ENCODE measurements around the gene FURIN. TPM values are rescaled to one million over a fixed set of nuclear protein-coding genes. Genes with fewer than 3 reads are reported as not detected.
A peak's percentile ranks its signal among the peaks of the same experiment; 100 is the strongest.
"Not testable (repeated sequence)": the region's sequence is repeated elsewhere in the genome, so short reads cannot be mapped to it uniquely, and the experiment has no call there.

FURIN gene
- total RNA-seq: 100 to 1,000 TPM; 576 to 590 TPM

GRCh38 chr15:90868261-90868689, at the start of gene FURIN:
Gene FURIN, plus strand, starts transcription at chr15:90868588. Its CDS starts 7,153 bp downstream, at chr15:90875741.
- H3K36me3 Mint-ChIP-seq: peaks cover 34% of the 10 kb centered on the region
- peak within 1 kb of the TSS; percentile 91 for H3K4me3 Mint-ChIP-seq
- H3K4me1 Mint-ChIP-seq (ENCODE audit: low read depth): peaks cover 56% of the 10 kb centered on the region

GRCh38 chr15:90819390-90819789, 49.0 kb upstream of the FURIN start:
- intact Hi-C loops (cut with micrococcal nuclease): loop anchor here (5.0 kb wide), 1 partner anchor 113 kb away; the partner anchor contains the start of gene HDDC3
- Mint-ChIP-seq H3K4me3 (no peak overlapping the region), H3K27me3 (no peaks in the 10 kb centered on the region), H3K9me3 (no peaks in the 10 kb centered on the region), H3K4me1 (ENCODE audit: low read depth) (peaks cover 42% of the 10 kb centered on the region), H3K36me3 (peaks cover 14% of the 10 kb centered on the region), H3K27ac (peak overlapping the region; percentile 65)
- no peak for DNase-seq
- POLR2A ChIA-PET: no interaction called here
- CTCF ChIA-PET: no interaction called here

More at GRCh38 chr15:90868261-90868689, at the start of gene FURIN:
- CTCF ChIA-PET: interaction anchor here (0.5 to 1.5 kb wide), 5 partner anchors 18 to 182 kb away, joined by 3 to 6 read pairs (median 3); partner anchors contain the start of gene BLM
- Mint-ChIP-seq H3K9me3 (no peaks in the 10 kb centered on the region), H3K27me3 (no peaks in the 10 kb centered on the region), H3K27ac (peak within 1 kb of the TSS; percentile 97)
- POLR2A ChIA-PET: interaction anchor here (1.1 to 1.8 kb wide), 4 partner anchors 10 to 38 kb away, joined by 4 to 9 read pairs (median 6); no protein-coding TSS in a partner anchor
- intact Hi-C loops (cut with micrococcal nuclease): loop anchor here (2.0 kb wide), 1 partner anchor 15 kb away; no protein-coding TSS in a partner anchor
- peak; percentile 56 for DNase-seq

GRCh38 chr15:90819850-90820249, 48.5 kb upstream of the FURIN start:
- Mint-ChIP-seq H3K4me1 (ENCODE audit: low read depth) (peaks cover 38% of the 10 kb centered on the region), H3K27ac (peak overlapping the region; percentile 65), H3K9me3 (no peaks in the 10 kb centered on the region), H3K4me3 (no peak overlapping the region), H3K36me3 (peaks cover 10% of the 10 kb centered on the region), H3K27me3 (no peaks in the 10 kb centered on the region)
- intact Hi-C loops (cut with micrococcal nuclease): loop anchor here (5.0 kb wide), 1 partner anchor 112 kb away; the partner anchor contains the start of gene HDDC3
- no peak for DNase-seq
- ChIA-PET POLR2A (no interaction called here), CTCF (no interaction called here)

GRCh38 chr15:90820481-90820880, 47.9 kb upstream of the FURIN start:
- ChIA-PET POLR2A (no interaction called here), CTCF (no interaction called here)
- peaks cover 31% of the 10 kb centered on the region for H3K4me1 Mint-ChIP-seq (ENCODE audit: low read depth)
- no peak for DNase-seq
- intact Hi-C loops (cut with micrococcal nuclease): no loop called here
- no peak overlapping the region for H3K4me3 Mint-ChIP-seq
- H3K27ac Mint-ChIP-seq: no peak overlapping the region
- H3K9me3 Mint-ChIP-seq: no peaks in the 10 kb centered on the region
- no peaks in the 10 kb centered on the region for H3K27me3 Mint-ChIP-seq
- H3K36me3 Mint-ChIP-seq: peaks cover 4% of the 10 kb centered on the region

- Mint-ChIP-seq H3K27ac (no peak overlapping the region), H3K4me1 (ENCODE audit: low read depth) (peaks cover 20% of the 10 kb centered on the region), H3K9me3 (no peaks in the 10 kb centered on the region)
Measured at GRCh38 chr15:90822204-90822955, 46.0 kb upstream of the FURIN start.

GRCh38 chr15:90823455-90823974, 44.9 kb upstream of the FURIN start:
- Mint-ChIP-seq H3K27me3 (no peaks in the 10 kb centered on the region), H3K36me3 (peaks cover 12% of the 10 kb centered on the region), H3K4me3 (no peak overlapping the region), H3K9me3 (no peaks in the 10 kb centered on the region), H3K4me1 (ENCODE audit: low read depth) (peaks cover 12% of the 10 kb centered on the region), H3K27ac (no peak overlapping the region)
- DNase-seq: peak; percentile 8
- ChIA-PET POLR2A (no interaction called here), CTCF (interaction anchor here (1.2 kb wide), 1 partner anchor 63 kb away, joined by 3 read pairs; no protein-coding TSS in a partner anchor)
- intact Hi-C loops (cut with micrococcal nuclease): no loop called here

More at GRCh38 chr15:90822204-90822955, 46.0 kb upstream of the FURIN start:
- no peak for DNase-seq
- Mint-ChIP-seq H3K4me3 (no peak overlapping the region), H3K27me3 (no peaks in the 10 kb centered on the region), H3K36me3 (peaks cover 9% of the 10 kb centered on the region)
- intact Hi-C loops (cut with micrococcal nuclease): no loop called here
- ChIA-PET CTCF (no interaction called here), POLR2A (interaction anchor here (0.7 to 1.5 kb wide), 2 partner anchors 23 to 140 kb away, joined by 3 to 4 read pairs; no protein-coding TSS in a partner anchor)

GRCh38 chr15:90825115-90825899, 43.1 kb upstream of the FURIN start:
- intact Hi-C loops (cut with micrococcal nuclease); DNase-seq; H3K27ac Mint-ChIP-seq; H3K4me3 Mint-ChIP-seq; H3K27me3 Mint-ChIP-seq; H3K9me3 Mint-ChIP-seq: not testable (repeated sequence)
- H3K4me1 Mint-ChIP-seq (ENCODE audit: low read depth): peaks cover 16% of the 10 kb centered on the region
- ChIA-PET CTCF (interaction anchor here (2.1 kb wide), 1 partner anchor 10 kb away, joined by 5 read pairs; no protein-coding TSS in a partner anchor), POLR2A (interaction anchor here (2.0 kb wide), 1 partner anchor 10 kb away, joined by 6 read pairs; no protein-coding TSS in a partner anchor)
- peaks cover 12% of the 10 kb centered on the region for H3K36me3 Mint-ChIP-seq

- H3K27me3 Mint-ChIP-seq; H3K9me3 Mint-ChIP-seq; intact Hi-C loops (cut with micrococcal nuclease); DNase-seq: not testable (repeated sequence)
- CTCF ChIA-PET: interaction anchor here (0.8 to 2.1 kb wide), 3 partner anchors 11 to 178 kb away, joined by 3 to 5 read pairs (median 3); no protein-coding TSS in a partner anchor
- Mint-ChIP-seq H3K36me3 (peaks cover 14% of the 10 kb centered on the region), H3K4me3 (peak overlapping the region; percentile 41), H3K27ac (peak overlapping the region; percentile 38), H3K4me1 (ENCODE audit: low read depth) (peaks cover 24% of the 10 kb centered on the region)
- POLR2A ChIA-PET: interaction anchor here (1.4 to 2.0 kb wide), 2 partner anchors 12 to 104 kb away, joined by 3 to 6 read pairs; no protein-coding TSS in a partner anchor
Measured at GRCh38 chr15:90826206-90826885, 42.0 kb upstream of the FURIN start.

- CTCF ChIA-PET: interaction anchor here (0.8 to 1.6 kb wide), 4 partner anchors 12 to 179 kb away, joined by 3 to 4 read pairs (median 3); no protein-coding TSS in a partner anchor
- H3K27ac Mint-ChIP-seq: peak overlapping the region; percentile 72
Measured at GRCh38 chr15:90826886-90827435, 41.4 kb upstream of the FURIN start.

GRCh38 chr15:90828111-90828510, 40.3 kb upstream of the FURIN start:
- peak overlapping the region; percentile 72 for H3K27ac Mint-ChIP-seq
- H3K36me3 Mint-ChIP-seq: peaks cover 14% of the 10 kb centered on the region
- no peaks in the 10 kb centered on the region for H3K27me3 Mint-ChIP-seq
- DNase-seq: no peak
- CTCF ChIA-PET: interaction anchor here (0.9 to 1.6 kb wide), 4 partner anchors 13 to 101 kb away, joined by 3 to 4 read pairs (median 4); partner anchors contain the start of gene MAN2A2
- intact Hi-C loops (cut with micrococcal nuclease): no loop called here
- POLR2A ChIA-PET: interaction anchor here (0.5 to 1.4 kb wide), 5 partner anchors 9 to 102 kb away, joined by 3 to 5 read pairs (median 3); no protein-coding TSS in a partner anchor
- H3K9me3 Mint-ChIP-seq: no peaks in the 10 kb centered on the region
- peak overlapping the region; percentile 43 for H3K4me3 Mint-ChIP-seq
- peaks cover 27% of the 10 kb centered on the region for H3K4me1 Mint-ChIP-seq (ENCODE audit: low read depth)

More at GRCh38 chr15:90826886-90827435, 41.4 kb upstream of the FURIN start:
- intact Hi-C loops (cut with micrococcal nuclease): no loop called here
- no peak for DNase-seq
- Mint-ChIP-seq H3K4me1 (ENCODE audit: low read depth) (peaks cover 24% of the 10 kb centered on the region), H3K36me3 (peaks cover 14% of the 10 kb centered on the region), H3K27me3 (no peaks in the 10 kb centered on the region), H3K4me3 (peak overlapping the region; percentile 43), H3K9me3 (no peaks in the 10 kb centered on the region)
- POLR2A ChIA-PET: interaction anchor here (0.6 to 2.0 kb wide), 4 partner anchors 11 to 103 kb away, joined by 3 to 6 read pairs (median 5); no protein-coding TSS in a partner anchor
